GM12864 (cell line): ENCODE data around the gene OR52K1.
"Not testable (repeated sequence)": the region's sequence is repeated elsewhere in the genome, so short reads cannot be mapped to it uniquely, and the experiment has no call there.

Experiments used
- DNase-seq: peaks from one replicate; pipeline ENCODE4 v3.0.0-alpha.2; 2011; ENCODE audit warnings: low read depth
- H3K4me3 ChIP-seq: 2 replicates; pipeline ENCODE4 v1.5.1; 2011; ENCODE audit warnings: mild to moderate bottlenecking, low read depth, low read length, control low read depth
- CTCF ChIP-seq: IDR thresholded peaks from 2 replicates; pipeline ENCODE4 v1.5.1; 2011; ENCODE audit warnings: low read depth, mild to moderate bottlenecking, moderate library complexity, low read length, control low read depth, inconsistent platforms; ENCODE audit errors: missing control alignments

Gene OR52K1

GRCh38 chr11:4484310-4484709 is 1.9 kb downstream of the OR52K1 start:
- H3K4me3 ChIP-seq: no peak overlapping the region
- DNase-seq: no peak
- no peak for TF ChIP-seq CTCF

- not testable (repeated sequence) for H3K4me3 ChIP-seq
Measured at GRCh38 chr11:4491405-4491804, 9.0 kb downstream of the OR52K1 start.

GRCh38 chr11:4491878-4492606 is 9.6 kb downstream of the OR52K1 start:
- no peak for DNase-seq
- H3K4me3 ChIP-seq: no peak overlapping the region
- no peak for TF ChIP-seq CTCF

More at GRCh38 chr11:4491405-4491804, 9.0 kb downstream of the OR52K1 start:
- not testable (repeated sequence) for DNase-seq

GRCh38 chr11:4493480-4493818 is 11.0 kb downstream of the OR52K1 start:
- no peak for TF ChIP-seq CTCF
- no peak overlapping the region for H3K4me3 ChIP-seq
- DNase-seq: no peak

- no peak for TF ChIP-seq CTCF
- no peak overlapping the region for H3K4me3 ChIP-seq
- DNase-seq: no peak
Measured at GRCh38 chr11:4495487-4495886, 13.0 kb downstream of the OR52K1 start.

GRCh38 chr11:4495986-4496385 is 13.5 kb downstream of the OR52K1 start:
- DNase-seq: no peak
- TF ChIP-seq CTCF: no peak

GRCh38 chr11:4496557-4497248 is 14.3 kb downstream of the OR52K1 start:
- no peak for TF ChIP-seq CTCF
- DNase-seq: no peak
- H3K4me3 ChIP-seq: no peak overlapping the region

More at GRCh38 chr11:4495986-4496385, 13.5 kb downstream of the OR52K1 start:
- no peak overlapping the region for H3K4me3 ChIP-seq
